GM23338 (cell line): Measurements from ENCODE around the gene MVB12B. TPM values are rescaled to one million over a fixed set of nuclear protein-coding genes. Genes with fewer than 3 reads are reported as not detected.

Source experiments
- ATAC-seq: fragments of 200-7000 bp; cut with Tn5 transposase; 3 replicates; pipeline ENCODE4 v1.9.1; 2020
- DNase-seq: peaks from one replicate; pipeline ENCODE4 v3.0.0-alpha.2; 2015; ENCODE audit warnings: low spot score
- H2AFZ ChIP-seq: fragments of 200-600 bp; sonication (generic); 2 replicates; pipeline ENCODE4 v1.8.0; 2016; ENCODE audit warnings: antibody characterized with exemption, mild to moderate bottlenecking, moderate library complexity
- H3F3A ChIP-seq: fragments of 200-600 bp; sonication (generic); replicated peaks from 2 replicates; pipeline ENCODE4 v1.8.0; 2017; ENCODE audit warnings: antibody characterized with exemption, mixed run types, low read depth
- H3K27ac ChIP-seq: fragments of 200-600 bp; sonication (generic); 2 replicates; pipeline ENCODE4 v1.6.1; 2016; ENCODE audit warnings: low read depth
- H3K27me3 ChIP-seq: fragments of 200-600 bp; sonication (generic); 2 replicates; pipeline ENCODE4 v1.8.0; 2016; ENCODE audit warnings: mild to moderate bottlenecking, mixed run types, moderate library complexity; ENCODE audit not compliant: insufficient read depth
- H3K36me3 ChIP-seq: fragments of 200-600 bp; sonication (generic); 2 replicates; pipeline ENCODE4 v1.8.0; 2016; ENCODE audit warnings: mild to moderate bottlenecking; ENCODE audit not compliant: insufficient read depth
- H3K4me1 ChIP-seq: fragments of 200-600 bp; sonication (generic); 2 replicates; pipeline ENCODE4 v1.8.0; 2016; ENCODE audit warnings: mild to moderate bottlenecking, moderate library complexity; ENCODE audit not compliant: insufficient read depth
- H3K4me2 ChIP-seq: fragments of 200-600 bp; sonication (generic); 2 replicates; pipeline ENCODE4 v1.7.1; 2017; ENCODE audit warnings: mixed run types
- H3K4me3 ChIP-seq: fragments of 200-600 bp; sonication (generic); 2 replicates; pipeline ENCODE4 v1.6.1; 2016; ENCODE audit warnings: mixed run types
- H3K79me2 ChIP-seq: fragments of 200-600 bp; sonication (generic); replicated peaks from 2 replicates; pipeline ENCODE4 v1.8.0; 2017; ENCODE audit warnings: mild to moderate bottlenecking; ENCODE audit not compliant: insufficient read depth
- H3K9me2 ChIP-seq: fragments of 200-600 bp; sonication (generic); 2 replicates; pipeline ENCODE4 v1.8.0; 2017; ENCODE audit not compliant: insufficient read depth
- H4K20me1 ChIP-seq: fragments of 200-600 bp; sonication (generic); replicated peaks from 2 replicates; pipeline ENCODE4 v1.8.0; 2017; ENCODE audit warnings: mild to moderate bottlenecking; ENCODE audit not compliant: insufficient read depth
- H3K27ac Mint-ChIP-seq: 2 replicates; pipeline ENCODE4 v1.8.0; 2020; ENCODE audit warnings: inconsistent platforms, mild to moderate bottlenecking, moderate library complexity, mixed read lengths
- H3K27me3 Mint-ChIP-seq: 3 replicates; pipeline ENCODE4 v1.8.0; 2022; ENCODE audit warnings: low read depth, mild to moderate bottlenecking, moderate library complexity, mixed read lengths, inconsistent platforms; ENCODE audit not compliant: insufficient read depth, poor library complexity
- H3K36me3 Mint-ChIP-seq: 3 replicates; pipeline ENCODE4 v1.8.0; 2021; ENCODE audit warnings: low read depth, mild to moderate bottlenecking, inconsistent platforms, moderate library complexity, mixed read lengths
- H3K4me1 Mint-ChIP-seq: 3 replicates; pipeline ENCODE4 v1.8.0; 2020; ENCODE audit warnings: mild to moderate bottlenecking, inconsistent platforms, mixed read lengths
- H3K4me3 Mint-ChIP-seq: 3 replicates; pipeline ENCODE4 v1.8.0; 2021; ENCODE audit warnings: moderate library complexity, mild to moderate bottlenecking, inconsistent platforms, mixed read lengths
- H3K9me3 Mint-ChIP-seq: 3 replicates; pipeline ENCODE4 v1.8.0; 2020; ENCODE audit warnings: moderate library complexity, mild to moderate bottlenecking, inconsistent platforms, mixed read lengths
- CREB1 ChIP-seq: fragments of 250-450 bp; sonication (Bioruptor Pico); IDR thresholded peaks from 2 replicates; pipeline ENCODE4 v1.5.0; 2020; ENCODE audit warnings: low read depth, mild to moderate bottlenecking, moderate library complexity
- CTCF ChIP-seq, 2 experiments: fragments of 200-600 bp in 1 of 2; sonication (generic) in 1 of 2; conservative IDR thresholded peaks; 2 replicates each; pipeline versions ENCODE4 v1.5.1 to v1.6.1; 2016 to 2017; ENCODE audit warnings: antibody characterized with exemption in 2 of 2, low read depth in 2 of 2, mild to moderate bottlenecking in 2 of 2, moderate library complexity in 1 of 2
- ETS1 ChIP-seq: IDR thresholded peaks from 2 replicates; pipeline ENCODE4 v1.6.1; 2016; ENCODE audit warnings: antibody characterized with exemption
- EZH2 ChIP-seq: fragments of 200-600 bp; sonication (generic); IDR thresholded peaks from one replicate; pipeline ENCODE4 v1.8.0; 2017; ENCODE audit warnings: antibody characterized with exemption, mild to moderate bottlenecking, low read depth; ENCODE audit not compliant: unreplicated experiment
- EZH2phosphoT487 ChIP-seq: fragments of 200-600 bp; sonication (generic); IDR thresholded peaks from one replicate; pipeline ENCODE4 v1.8.1; 2018; ENCODE audit warnings: antibody characterized with exemption; ENCODE audit not compliant: unreplicated experiment
- JUNB ChIP-seq: IDR thresholded peaks from one replicate; pipeline ENCODE4 v1.6.1; 2016; ENCODE audit warnings: antibody characterized with exemption; ENCODE audit not compliant: unreplicated experiment
- NANOG ChIP-seq: IDR thresholded peaks from 2 replicates; pipeline ENCODE4 v1.6.1; 2016; ENCODE audit warnings: antibody characterized with exemption, borderline replicate concordance
- POLR2AphosphoS5 ChIP-seq: IDR thresholded peaks from 2 replicates; pipeline ENCODE4 v1.6.1; 2016; ENCODE audit warnings: antibody characterized with exemption, low read depth
- REST ChIP-seq: IDR thresholded peaks from one replicate; pipeline ENCODE4 v1.6.1; 2018; ENCODE audit warnings: antibody characterized with exemption; ENCODE audit not compliant: unreplicated experiment
- STAT1 ChIP-seq: IDR thresholded peaks from one replicate; pipeline ENCODE4 v1.6.1; 2016; ENCODE audit warnings: antibody characterized with exemption; ENCODE audit not compliant: unreplicated experiment
- ZNF114 ChIP-seq: fragments of 250-450 bp; sonication (Bioruptor Pico); IDR thresholded peaks from 2 replicates; pipeline ENCODE4 v1.5.0; 2020; ENCODE audit warnings: mild to moderate bottlenecking, moderate library complexity
- ZNF331 ChIP-seq: fragments of 250-450 bp; sonication (Bioruptor Pico); IDR thresholded peaks from 2 replicates; pipeline ENCODE4 v1.5.0; 2020; ENCODE audit warnings: low read depth, mild to moderate bottlenecking, moderate library complexity
- ZNF462 ChIP-seq: fragments of 250-450 bp; sonication (Bioruptor Pico); IDR thresholded peaks from 2 replicates; pipeline ENCODE4 v1.5.0; 2020; ENCODE audit warnings: mild to moderate bottlenecking, moderate library complexity
- polyA plus RNA-seq: library from polyadenylated mRNA; unstranded; fragments of >200 nt; fragmentation: Nextera tagmentation; extraction: Ambion mirVana; gene quantifications from 2 replicates; pipeline ENCODE4 v1.2.1, GENCODE V29; 2016
- total RNA-seq: library from RNA; depleted of rRNA; stranded (reverse); fragments of >200 nt; shearing (Covaris generic); gene quantifications from 2 replicates; pipeline ENCODE4 v1.2.3, GENCODE V29; 2014

Gene MVB12B
- total and polyA plus RNA-seq, 2 experiments from 2014 or later: 1.9 to 6.6 TPM

- no peaks in the 10 kb centered on the region for H3K4me1 ChIP-seq
- H3F3A ChIP-seq: no peaks in the 10 kb centered on the region
- DNase-seq (no peak), ATAC-seq (no peak)
- no peak for TF ChIP-seq POLR2AphosphoS5
- no peak for TF ChIP-seq STAT1
- no peak for TF ChIP-seq ZNF114 (CRISPR knock-in tag)
- TF ChIP-seq EZH2: no peak
- TF ChIP-seq ZNF331 (CRISPR knock-in tag): no peak
- TF ChIP-seq REST: no peak
- TF ChIP-seq EZH2phosphoT487: no peak
- TF ChIP-seq NANOG: no peak
- TF ChIP-seq CREB1 (CRISPR knock-in tag): no peak
- TF ChIP-seq ETS1: no peak
- TF ChIP-seq JUNB: no peak
- TF ChIP-seq ZNF462 (CRISPR knock-in tag): no peak
- no peak for TF ChIP-seq CTCF (conservative IDR thresholded peaks at IDR 0.05; ENCODE audit: low read depth in 2 of 2)
- H2AFZ ChIP-seq: peak overlapping the region; percentile 74
- Mint-ChIP-seq H3K4me3 (no peak overlapping the region), H3K9me3 (peaks cover 4% of the 10 kb centered on the region; the same call in 2 of the 3 replicates), H3K36me3 (peaks cover 3% of the 10 kb centered on the region; the same call in 1 of the 3 replicates), H3K27me3 (peaks cover 12% of the 10 kb centered on the region), H3K4me1 (no peaks in the 10 kb centered on the region), H3K27ac (no peak overlapping the region)
- no peaks in the 10 kb centered on the region for H3K9me2 ChIP-seq
- no peak overlapping the region for H3K27ac ChIP-seq
- H3K36me3 ChIP-seq: no peaks in the 10 kb centered on the region
- no peaks in the 10 kb centered on the region for H3K27me3 ChIP-seq
- H4K20me1 ChIP-seq: no peaks in the 10 kb centered on the region
- no peak overlapping the region for H3K4me3 ChIP-seq
- no peaks in the 10 kb centered on the region for H3K79me2 ChIP-seq
- H3K4me2 ChIP-seq: no peak overlapping the region
Measured at GRCh38 chr9:126550891-126551351, 224.3 kb downstream of the MVB12B start.
